Umbilical cord (tissue), 2 donors: ENCODE measurements around the gene MMP19. TPM values are rescaled to one million over a fixed set of nuclear protein-coding genes. Genes with fewer than 3 reads are reported as not detected.
"Not testable (repeated sequence)": the region's sequence is repeated elsewhere in the genome, so short reads cannot be mapped to it uniquely, and the experiment has no call there.

Experiments used
- DNase-seq: peaks from one replicate; pipeline ENCODE4 v3.0.0-alpha.2; 2015; ENCODE audit warnings: low spot score
- total RNA-seq: library from RNA; depleted of rRNA; stranded (reverse); fragments of >200 nt; gene quantifications from one replicate; pipeline ENCODE4 v1.2.3, GENCODE V29; 2014; ENCODE audit warnings: low replicate concordance; ENCODE audit not compliant: insufficient read depth

Gene MMP19
- total RNA-seq, 1 donor from 2014 or later, result 16.1 TPM

DNA sequence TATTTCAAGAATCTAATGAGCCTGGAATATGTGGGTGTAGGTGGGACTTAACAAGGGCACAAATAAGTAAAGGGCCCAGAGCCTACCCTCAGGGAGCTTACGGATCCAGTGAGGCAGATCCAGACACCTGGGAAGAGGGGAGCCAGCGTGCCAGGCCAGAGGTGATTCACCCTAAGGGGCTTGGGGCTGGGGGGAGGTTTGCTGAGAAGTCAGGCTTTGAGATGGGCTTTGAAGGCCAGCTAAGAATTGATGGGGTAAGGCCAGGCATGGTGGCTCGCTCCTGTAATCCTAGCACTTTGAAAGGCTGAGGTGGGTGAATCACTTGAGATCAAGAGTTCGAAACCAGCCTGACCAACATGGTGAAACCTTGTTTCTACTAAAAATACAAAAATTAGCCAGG is 695 bp upstream of the MMP19 start:
- DNase-seq, result no peak

- DNase-seq, result no peak
Observed at GRCh38 chr12:55840581-55841351, 2.0 kb downstream of the MMP19 start.

GRCh38 chr12:55839345-55840140 is 3.2 kb downstream of the MMP19 start:
- no peak for DNase-seq

DNA sequence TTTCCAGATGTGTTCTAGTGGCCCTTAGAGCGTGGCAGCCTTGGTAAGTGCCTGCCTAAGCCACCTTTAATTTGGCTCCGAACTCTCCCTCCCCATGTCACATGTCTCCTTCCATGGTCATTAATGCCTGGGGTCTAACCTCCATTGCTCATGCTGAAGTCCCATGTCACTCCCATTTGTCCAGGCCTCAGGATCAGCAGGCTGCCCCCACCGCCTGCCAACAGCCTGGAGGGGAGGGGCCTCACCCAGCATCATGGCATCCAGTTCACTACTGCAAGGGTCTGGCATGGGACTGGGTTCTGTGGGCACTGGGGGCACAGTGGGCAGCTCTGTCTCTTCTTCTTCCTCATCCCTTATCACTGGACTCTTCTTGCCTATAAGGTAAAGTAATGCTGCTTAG is 4.4 kb downstream of the MMP19 start:
- no peak for DNase-seq

DNA sequence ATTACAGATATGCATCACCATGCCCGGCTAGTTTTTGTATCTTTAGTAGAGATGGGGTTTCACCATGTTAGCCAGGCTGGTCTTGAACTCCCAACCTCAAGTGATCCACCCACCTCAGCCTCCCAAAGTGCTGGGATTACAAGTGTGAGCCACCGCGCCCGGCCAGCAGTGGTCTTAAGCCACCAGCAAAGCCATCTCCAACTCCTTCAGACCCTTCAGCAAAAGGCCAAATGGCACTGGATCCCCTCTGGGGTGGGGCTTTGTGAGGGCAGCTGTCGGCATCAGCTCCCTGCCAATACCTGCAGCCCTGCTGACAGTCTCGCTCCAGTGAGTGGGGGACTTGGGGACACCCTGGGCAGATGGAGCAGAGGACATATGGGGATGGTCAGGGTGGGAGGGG is 8.3 kb downstream of the MMP19 start:
- DNase-seq, result not testable (repeated sequence)

GRCh38 chr12:55833056-55833455 is 9.7 kb downstream of the MMP19 start:
- no peak for DNase-seq

DNA sequence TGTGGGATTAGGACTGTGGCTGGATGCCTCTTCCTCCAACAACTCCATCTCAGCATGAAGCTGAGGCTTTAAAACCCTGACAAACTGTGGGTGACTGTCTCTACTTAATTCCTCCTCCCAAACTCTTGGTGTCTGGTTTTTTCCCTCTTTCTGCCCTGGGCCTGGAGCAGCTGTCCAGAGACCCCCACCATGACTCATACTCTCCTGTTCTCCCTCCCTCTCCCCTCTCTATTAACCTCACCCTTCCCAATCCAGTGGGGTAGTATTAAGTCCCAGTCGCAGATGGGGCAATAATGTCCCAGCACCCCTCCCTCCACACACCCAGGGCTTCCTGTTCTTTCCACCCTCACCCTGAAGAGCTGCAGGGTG is 11.3 kb downstream of the MMP19 start:
- peak; percentile 52 for DNase-seq

GRCh38 chr12:55830601-55831446 is 11.9 kb downstream of the MMP19 start:
- DNase-seq, result peak; percentile 83

DNA sequence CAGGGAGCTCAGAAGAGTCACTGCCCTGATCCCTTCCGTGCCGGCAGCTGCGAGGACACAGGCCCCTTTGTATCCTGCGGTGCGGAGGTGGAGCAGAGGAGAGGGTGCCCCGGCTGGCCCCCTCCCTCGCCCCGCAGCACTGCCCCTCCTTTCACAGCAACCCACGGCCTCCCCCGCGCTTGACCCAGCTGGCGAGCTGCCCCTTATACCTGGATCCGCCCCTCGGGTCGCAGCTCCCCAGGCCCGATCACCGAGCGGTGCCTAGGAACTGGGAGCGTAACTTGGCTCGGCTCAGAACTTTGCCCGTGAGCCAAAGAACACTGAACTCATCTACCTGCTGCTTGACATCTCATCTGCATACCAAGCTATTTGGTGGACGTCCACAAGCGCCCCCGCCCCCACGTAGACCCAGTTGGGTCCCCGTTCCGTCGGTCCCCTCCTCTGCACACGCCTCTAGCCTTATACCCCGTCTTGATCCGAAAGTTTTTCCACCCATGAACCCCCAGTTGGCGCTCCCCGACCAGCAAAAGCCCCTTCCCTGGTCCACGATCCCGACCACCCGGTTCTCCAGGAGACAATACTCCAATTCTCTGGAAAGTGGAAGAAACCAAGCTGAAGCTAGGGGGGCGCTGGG is 12.7 kb downstream of the MMP19 start:
- DNase-seq, result no peak

- no peak for DNase-seq
Observed at GRCh38 chr12:55828357-55828756, 14.4 kb downstream of the MMP19 start.

- DNase-seq, result no peak
Observed at GRCh38 chr12:55827806-55828205, 14.9 kb downstream of the MMP19 start.

GRCh38 chr12:55824726-55825125 is 18.0 kb downstream of the MMP19 start:
- DNase-seq, result no peak

- no peak for DNase-seq
Observed at GRCh38 chr12:55823419-55823818, 19.3 kb downstream of the MMP19 start.

DNA sequence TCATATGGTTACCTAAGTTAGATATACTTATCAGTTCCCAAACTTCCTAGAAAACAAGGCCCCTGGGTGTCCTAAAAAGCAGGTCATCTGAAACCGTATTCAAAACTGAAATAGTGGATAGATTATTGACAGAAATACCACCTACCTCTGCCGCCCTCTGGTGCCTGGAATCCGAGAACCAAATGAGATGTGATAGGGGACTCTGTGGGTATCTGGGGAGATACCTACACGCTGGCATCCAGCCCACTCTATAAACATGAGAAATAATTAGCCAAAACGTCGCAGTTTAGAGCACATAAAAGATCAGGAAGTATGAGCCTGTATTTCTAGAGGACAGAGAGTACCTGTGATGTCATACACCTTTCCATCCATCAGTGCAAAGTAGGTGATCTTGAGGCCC is 20.5 kb downstream of the MMP19 start:
- DNase-seq, result no peak

GRCh38 chr12:55820679-55821078 is 22.1 kb downstream of the MMP19 start:
- no peak for DNase-seq

- no peak for DNase-seq
Observed at GRCh38 chr12:55818886-55819285, 23.9 kb downstream of the MMP19 start.

GRCh38 chr12:55818140-55818728 is 24.5 kb downstream of the MMP19 start:
- no peak for DNase-seq

DNA sequence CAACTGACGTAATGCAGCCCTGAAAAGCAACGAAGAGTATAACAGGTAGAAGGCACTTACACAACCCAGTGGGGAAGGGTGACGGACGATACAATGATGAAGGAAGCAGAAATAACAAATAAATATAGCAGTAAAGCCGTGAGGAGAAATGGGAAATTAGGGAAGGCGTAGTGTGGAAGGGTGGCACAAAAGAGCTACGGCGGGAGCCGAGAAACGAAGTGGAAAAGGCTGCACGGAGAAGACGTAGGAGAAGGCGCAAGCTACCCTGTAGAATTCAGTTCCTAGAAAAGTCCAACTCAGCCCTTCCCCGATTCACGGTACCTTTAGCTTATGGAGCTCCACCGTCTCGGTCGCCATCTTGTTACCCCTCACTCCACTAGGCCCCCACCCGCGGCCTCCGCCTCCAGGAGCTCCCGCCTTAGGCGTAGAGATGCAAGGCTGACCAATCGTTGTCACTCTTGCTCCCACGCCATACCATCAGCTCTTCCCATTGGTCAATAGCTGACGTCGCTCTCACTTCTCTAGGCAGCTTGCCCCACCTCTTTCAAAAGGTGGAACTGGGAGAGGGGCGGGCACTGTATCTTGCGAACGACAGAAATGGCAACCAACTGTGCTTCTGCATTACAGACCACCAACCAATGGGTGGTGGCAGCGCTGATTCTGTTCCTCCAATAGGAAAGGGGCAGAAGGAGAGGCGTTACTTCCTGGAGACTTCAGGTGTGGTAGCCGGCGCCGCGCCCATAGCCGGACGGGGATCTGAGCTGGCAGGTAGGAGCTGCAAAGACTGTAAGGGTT is 25.2 kb downstream of the MMP19 start, which contains the start of the genes ORMDL2 and SARNP:
ORMDL2 (plus strand) TSS at position 697 of the 795 bp plus-strand sequence. CDS start 959 bp downstream, outside the sequence.
SARNP (minus strand) TSS at position 380 of the 795 bp plus-strand sequence; CDS start at position 357, 23 bp downstream.
- peak; percentile 100 for DNase-seq

GRCh38 chr12:55816881-55817344 is 25.8 kb downstream of the MMP19 start:
- DNase-seq, result peak; percentile 45

DNA sequence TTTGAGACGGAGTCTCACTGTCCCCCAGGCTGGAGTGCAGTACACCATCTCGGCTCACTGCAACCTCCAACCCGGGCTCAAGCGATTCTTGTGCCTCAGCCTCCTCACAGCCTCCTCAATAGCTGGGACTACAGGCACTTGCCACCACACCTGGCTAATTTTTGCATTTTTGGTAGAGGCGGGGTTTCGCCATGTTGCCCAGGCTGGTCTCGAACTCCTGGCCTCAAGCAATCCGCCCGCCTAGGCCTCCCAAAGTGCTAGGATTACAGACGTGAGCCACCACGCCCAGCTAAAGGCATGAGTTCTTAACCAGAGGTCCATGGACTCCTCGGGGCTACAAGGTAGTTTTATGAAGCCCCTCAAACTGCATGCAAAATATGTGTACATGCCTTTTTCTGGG is 27.3 kb downstream of the MMP19 start:
- no peak for DNase-seq
